Psoas muscle (tissue), 8 donors: Measurements from ENCODE around the gene PPP1R12B. TPM values are rescaled to one million over a fixed set of nuclear protein-coding genes. Genes with fewer than 3 reads are reported as not detected.
A peak's percentile ranks its signal among the peaks of the same experiment; 100 is the strongest.

Source experiments
- ATAC-seq, 4 donors: fragments of 200-7000 bp; cut with Tn5 transposase; one replicate each; pipeline ENCODE4 v1.9.1; 2020; ENCODE audit warnings: moderate library complexity in 3 of 4, mild to moderate bottlenecking in 2 of 4
- DNase-seq, 2 donors: peaks; one replicate each; pipeline ENCODE4 v3.0.0-alpha.2; 2020
- H3K27ac ChIP-seq: fragments of 200-600 bp; one replicate; pipeline ENCODE4 v1.8.0; 2022
- H3K27me3 ChIP-seq, 3 donors: fragments of 200-600 bp in 1 of 3; one replicate each; pipeline versions ENCODE4 v1.6.1 to v1.8.0; 2013 to 2022; ENCODE audit warnings: low read length in 2 of 3, mild to moderate bottlenecking in 2 of 3, moderate library complexity in 1 of 3; ENCODE audit not compliant: insufficient read depth in 3 of 3
- H3K36me3 ChIP-seq, 2 donors: fragments of 200-600 bp in 1 of 2; one replicate each; pipeline versions ENCODE4 v1.6.1 to v1.8.0; 2013 to 2022; ENCODE audit warnings: low read depth in 1 of 2, mild to moderate bottlenecking in 1 of 2, moderate library complexity in 1 of 2; ENCODE audit not compliant: insufficient read depth in 1 of 2
- H3K4me1 ChIP-seq: fragments of 200-600 bp; one replicate; pipeline ENCODE4 v1.8.0; 2022
- H3K4me3 ChIP-seq: fragments of 200-600 bp; one replicate; pipeline ENCODE4 v1.8.0; 2022; ENCODE audit warnings: mild to moderate bottlenecking
- H3K9me3 ChIP-seq: fragments of 200-600 bp; one replicate; pipeline ENCODE4 v1.8.0; 2022
- CTCF ChIP-seq: fragments of 200-600 bp; IDR thresholded peaks from one replicate; pipeline ENCODE4 v1.8.0; 2022; ENCODE audit warnings: antibody characterized with exemption
- WGBS, 3 donors: extraction: QIAGEN DNeasy Blood & Tissue Kit; methylation state at CpG; one replicate each; pipeline versions ENCODE4 v1.1.6 to v1.1.7; 2013; 5-methylcytosine and 5-hydroxymethylcytosine counted together
- intact Hi-C, 2 donors: fragments of 100-400 bp; cut with DNase I; formaldehyde crosslinking; loops; one replicate each; pipeline versions ENCODE4 v1.11.0 to v1.14.2; 2022
- polyA plus RNA-seq, 3 donors: library from polyadenylated mRNA; stranded (reverse); fragments of 200-250 nt; gene quantifications; one replicate each; pipeline ENCODE4 v1.2.3, GENCODE V29; 2013
- total RNA-seq, 4 donors: library from RNA; stranded (reverse); fragmentation: NEBNext Ultra II Directional in 2 of 4; extraction: Animal tissue kit (Norgen Biotek cat#: 25700) in 2 of 4; gene quantifications; one replicate each; pipeline versions ENCODE4 v1.2.1 to v1.2.4, GENCODE V29; 2021 to 2023
- donor health status: healthy with polysubstance abuse.
- donor health status: DM: no; HTN: no; CAD: no; lungs with moderate emphysema.
- donor health status: Bipolar disorder and iron deficiency.
- donor health status: healthy.
- donor health status: DM: yes; HTN: yes; CAD: no.
- donor health status: DM: no; HTN: no; CAD: no.
- donor health status: DM: no; HTN: no; CAD: no.
- donor health status: DM: yes; HTN: yes; CAD: no.

The PPP1R12B gene
- total and polyA plus RNA-seq, 7 donors, result 8.3 to 189 (median 86.1) TPM

- ATAC-seq (no peak), DNase-seq (no peak)
- Histone ChIP-seq H3K9me3 (no peaks in the 10 kb centered on the region), H3K27ac (peak overlapping the region; percentile 7), H3K4me1 (peaks cover 28% of the 10 kb centered on the region), H3K4me3 (no peak overlapping the region), H3K36me3 (no peaks in the 10 kb centered on the region), H3K27me3 (no peaks in the 10 kb centered on the region)
- intact Hi-C loops, result loop anchor here in 1 of 2 donors (5.0 kb wide), 1 partner anchor 51 kb away; no protein-coding TSS in a partner anchor
- no peak for TF ChIP-seq CTCF
Measured at GRCh38 chr1:202355944-202356553, 7.5 kb downstream of the PPP1R12B start.

- Histone ChIP-seq H3K4me1 (peaks cover 23% of the 10 kb centered on the region), H3K4me3 (no peak overlapping the region), H3K36me3 (no peaks in the 10 kb centered on the region), H3K9me3 (no peaks in the 10 kb centered on the region), H3K27me3 (no peaks in the 10 kb centered on the region), H3K27ac (peak overlapping the region; percentile 31)
- intact Hi-C loops, result loop anchor here in 1 of 2 donors (5.0 kb wide), 1 partner anchor 50 kb away; no protein-coding TSS in a partner anchor
- DNase-seq (no peak), ATAC-seq (no peak)
- no peak for TF ChIP-seq CTCF
Measured at GRCh38 chr1:202357506-202357905, 9.0 kb downstream of the PPP1R12B start.

- ATAC-seq, result no peak
- peaks cover 18% of the 10 kb centered on the region for H3K4me1 ChIP-seq
- 81 to 98% (median 90%) methylated on average over 2 of the region's 2 CpGs for WGBS, 3 donors
Measured at GRCh38 chr1:202361224-202361623, 12.7 kb downstream of the PPP1R12B start.

GRCh38 chr1:202361701-202362100 lies 13.2 kb downstream of the PPP1R12B start:
- no peaks in the 10 kb centered on the region for H3K9me3 ChIP-seq
- WGBS, 3 donors, result 88 to 92% (median 90%) methylated on average over 3 of the region's 3 CpGs
- H3K27me3 ChIP-seq, result no peaks in the 10 kb centered on the region
- intact Hi-C loops, result no loop called here
- peak overlapping the region; percentile 23 for H3K27ac ChIP-seq
- H3K4me3 ChIP-seq, result no peak overlapping the region
- no peaks in the 10 kb centered on the region for H3K36me3 ChIP-seq
- DNase-seq (no peak), ATAC-seq (no peak)
- H3K4me1 ChIP-seq, result peaks cover 18% of the 10 kb centered on the region
- TF ChIP-seq CTCF, result no peak

More at GRCh38 chr1:202361224-202361623, 12.7 kb downstream of the PPP1R12B start:
- intact Hi-C loops, result no loop called here
- Histone ChIP-seq H3K27me3 (no peaks in the 10 kb centered on the region), H3K9me3 (no peaks in the 10 kb centered on the region), H3K27ac (peak overlapping the region; percentile 23), H3K4me3 (no peak overlapping the region), H3K36me3 (no peaks in the 10 kb centered on the region)
- DNase-seq, result no peak
- no peak for TF ChIP-seq CTCF

GRCh38 chr1:202362212-202362611 lies 13.7 kb downstream of the PPP1R12B start:
- H3K4me3 ChIP-seq, result no peak overlapping the region
- H3K27ac ChIP-seq, result peak overlapping the region; percentile 10
- peaks cover 21% of the 10 kb centered on the region for H3K4me1 ChIP-seq
- no peak for TF ChIP-seq CTCF
- no peaks in the 10 kb centered on the region for H3K36me3 ChIP-seq
- WGBS, 3 donors, result 42 to 64% (median 49%) methylated on average over 2 of the region's 2 CpGs
- DNase-seq, result no peak
- no peaks in the 10 kb centered on the region for H3K27me3 ChIP-seq
- intact Hi-C loops, result no loop called here
- no peaks in the 10 kb centered on the region for H3K9me3 ChIP-seq
- peak in 1 of 4 donors; percentile 21 for ATAC-seq
